IMR-90 (cell line): ENCODE measurements around the gene MTUS2. TPM values are rescaled to one million over a fixed set of nuclear protein-coding genes. Genes with fewer than 3 reads are reported as not detected.

Experiments
- ATAC-seq: fragments of 200-7000 bp; cut with Tn5 transposase; 2 replicates; pipeline ENCODE4 v1.9.1; 2020; ENCODE audit warnings: low read depth, mild to moderate bottlenecking, moderate library complexity
- BruUV-seq: library from RNA; stranded (reverse); fragments of 400-500 nt; replicated peaks from 2 replicates; lab custom pipeline; 2021; lab: Mats Ljungman, UMichigan
- CTCF ChIA-PET: fragments of 300-600 bp; formaldehyde crosslinking; extraction: SDS; loops from one replicate; lab custom pipeline; 2021; ENCODE audit warnings: antibody characterized with exemption; lab: Yijun Ruan, JAX
- POLR2A ChIA-PET: fragments of 300-600 bp; sonication (Branson Sonifier 250); formaldehyde crosslinking; loops from one replicate; lab custom pipeline; 2022; ENCODE audit warnings: antibody characterized with exemption; ENCODE audit not compliant: unreplicated experiment; lab: Charles Lee
- DNase-seq: peaks from one replicate; pipeline ENCODE4 v3.0.0; 2013
- H2AFZ ChIP-seq: replicated peaks from 2 replicates; pipeline ENCODE3; 2013; ENCODE audit warnings: low read length, mild to moderate bottlenecking; ENCODE audit not compliant: poor library complexity
- H2AK5ac ChIP-seq: 2 replicates; pipeline ENCODE4 v1.6.1; 2013; ENCODE audit warnings: low read depth, low read length, inconsistent platforms
- H2AK9ac ChIP-seq: replicated peaks from 2 replicates; pipeline ENCODE3; 2013; ENCODE audit warnings: mild to moderate bottlenecking, low read depth, low read length, moderate library complexity; ENCODE audit not compliant: poor library complexity
- H2BK120ac ChIP-seq: 2 replicates; pipeline ENCODE4 v1.6.1; 2013; ENCODE audit warnings: low read depth, low read length, inconsistent platforms
- H2BK15ac ChIP-seq: 3 replicates; pipeline ENCODE4 v1.6.1; 2013; ENCODE audit warnings: low read depth, low read length, inconsistent platforms
- H2BK20ac ChIP-seq: 2 replicates; pipeline ENCODE4 v1.6.1; 2013; ENCODE audit warnings: low read depth, mild to moderate bottlenecking, inconsistent platforms, low read length, moderate library complexity
- H2BK5ac ChIP-seq: 2 replicates; pipeline ENCODE4 v1.6.1; 2013; ENCODE audit warnings: mild to moderate bottlenecking, low read depth, low read length, inconsistent platforms; ENCODE audit not compliant: poor library complexity, severe bottlenecking
- H3K14ac ChIP-seq: replicated peaks from 2 replicates; pipeline ENCODE4 v1.6.1; 2013; ENCODE audit warnings: low read depth, low read length, inconsistent platforms
- H3K18ac ChIP-seq: 2 replicates; pipeline ENCODE4 v1.6.1; 2013; ENCODE audit warnings: low read depth, low read length, control low read depth
- H3K23ac ChIP-seq: 2 replicates; pipeline ENCODE4 v1.6.1; 2013; ENCODE audit warnings: low read depth, low read length, inconsistent platforms
- H3K27ac ChIP-seq: 2 replicates; pipeline ENCODE4 v1.5.1; 2013; ENCODE audit warnings: mild to moderate bottlenecking, control low read depth, low read length; ENCODE audit not compliant: insufficient read depth
- H3K27me3 ChIP-seq: 2 replicates; pipeline ENCODE4 v1.6.1; 2013; ENCODE audit warnings: low read length; ENCODE audit not compliant: control insufficient read depth, insufficient read depth
- H3K36me3 ChIP-seq: 2 replicates; pipeline ENCODE4 v1.6.1; 2013; ENCODE audit warnings: low read length, mixed read lengths; ENCODE audit not compliant: control insufficient read depth, insufficient read depth
- H3K4ac ChIP-seq: 2 replicates; pipeline ENCODE4 v1.6.1; 2013; ENCODE audit warnings: low read depth, low read length, inconsistent platforms
- H3K4me1 ChIP-seq: 2 replicates; pipeline ENCODE4 v1.6.1; 2013; ENCODE audit warnings: low read length, mixed read lengths; ENCODE audit not compliant: control insufficient read depth, insufficient read depth
- H3K4me2 ChIP-seq: 2 replicates; pipeline ENCODE4 v1.6.1; 2013; ENCODE audit warnings: low read depth, mild to moderate bottlenecking, control low read depth, low read length, moderate library complexity
- H3K4me3 ChIP-seq: 2 replicates; pipeline ENCODE4 v1.5.1; 2013; ENCODE audit warnings: low read depth, mild to moderate bottlenecking, control low read depth, low read length, moderate library complexity; ENCODE audit not compliant: insufficient read depth
- H3K56ac ChIP-seq: 2 replicates; pipeline ENCODE4 v1.6.1; 2013; ENCODE audit warnings: low read length, inconsistent platforms; ENCODE audit not compliant: insufficient read depth; ENCODE audit errors: extremely low read depth
- H3K79me1 ChIP-seq, 2 experiments: 2 replicates each; pipeline ENCODE4 v1.6.1; 2013; ENCODE audit warnings: low read length in 2 of 2, inconsistent platforms in 1 of 2, low read depth in 1 of 2
- H3K9ac ChIP-seq: 2 replicates; pipeline ENCODE4 v1.6.1; 2013; ENCODE audit warnings: low read depth, low read length, control low read depth
- H3K9me1 ChIP-seq: 2 replicates; pipeline ENCODE4 v1.6.1; 2013; ENCODE audit warnings: low read length, inconsistent platforms; ENCODE audit not compliant: insufficient read depth
- H3K9me3 ChIP-seq: 2 replicates; pipeline ENCODE4 v1.6.1; 2013; ENCODE audit warnings: low read length; ENCODE audit not compliant: control insufficient read depth, insufficient read depth
- H4K20me1 ChIP-seq: 2 replicates; pipeline ENCODE4 v1.6.1; 2013; ENCODE audit warnings: low read length, inconsistent platforms; ENCODE audit not compliant: insufficient read depth
- H4K5ac ChIP-seq: 2 replicates; pipeline ENCODE4 v1.6.1; 2013; ENCODE audit warnings: mild to moderate bottlenecking, low read depth, low read length, control low read depth
- H4K8ac ChIP-seq, 2 experiments: 2 replicates each; pipeline ENCODE4 v1.6.1; 2013; ENCODE audit warnings: low read depth in 2 of 2, low read length in 2 of 2, control low read depth in 1 of 2, inconsistent platforms in 1 of 2
- H4K91ac ChIP-seq: 2 replicates; pipeline ENCODE4 v1.6.1; 2013; ENCODE audit warnings: low read depth, low read length, inconsistent platforms; ENCODE audit not compliant: insufficient read depth
- CEBPB ChIP-seq: IDR thresholded peaks from 2 replicates; pipeline ENCODE4 v1.6.1; 2012; ENCODE audit warnings: low read depth, low read length, improper control_type of control experiment
- CHD1 ChIP-seq: IDR thresholded peaks from 2 replicates; pipeline ENCODE4 v1.6.1; 2012; ENCODE audit warnings: low read depth, low read length, improper control_type of control experiment
- CTCF ChIP-seq: conservative IDR thresholded peaks from 2 replicates; pipeline ENCODE4 v1.5.1; 2012; ENCODE audit warnings: mild to moderate bottlenecking, low read depth, low read length, improper control_type of control experiment
- ELK1 ChIP-seq: fragments of 150-350 bp; IDR thresholded peaks from 2 replicates; pipeline ENCODE4 v1.6.1; 2016; ENCODE audit warnings: low read depth, mild to moderate bottlenecking, low read length, moderate library complexity, borderline replicate concordance
- FOS ChIP-seq: fragments of 150-350 bp; IDR thresholded peaks from 2 replicates; pipeline ENCODE4 v1.6.1; 2016; ENCODE audit warnings: low read depth, low read length
- MAFK ChIP-seq: IDR thresholded peaks from 2 replicates; pipeline ENCODE4 v1.6.1; 2012; ENCODE audit warnings: low read depth, low read length, improper control_type of control experiment
- MAZ ChIP-seq: IDR thresholded peaks from 2 replicates; pipeline ENCODE4 v1.6.1; 2012; ENCODE audit warnings: low read depth, mild to moderate bottlenecking, low read length, improper control_type of control experiment, moderate library complexity, borderline replicate concordance
- MXI1 ChIP-seq: IDR thresholded peaks from 2 replicates; pipeline ENCODE4 v1.6.1; 2012; ENCODE audit warnings: low read depth, mild to moderate bottlenecking, low read length, moderate library complexity, borderline replicate concordance
- NFE2L2 ChIP-seq: fragments of 150-350 bp; IDR thresholded peaks from 2 replicates; pipeline ENCODE4 v1.6.1; 2016; ENCODE audit warnings: low read depth, mild to moderate bottlenecking, low read length
- POLR2A ChIP-seq: IDR thresholded peaks from 2 replicates; pipeline ENCODE4 v1.6.1; 2012; ENCODE audit warnings: mild to moderate bottlenecking, low read depth, low read length
- RAD21 ChIP-seq: IDR thresholded peaks from 2 replicates; pipeline ENCODE4 v1.6.1; 2012; ENCODE audit warnings: low read length, improper control_type of control experiment
- RCOR1 ChIP-seq: IDR thresholded peaks from 2 replicates; pipeline ENCODE4 v1.6.1; 2012; ENCODE audit warnings: mild to moderate bottlenecking, low read length, improper control_type of control experiment; ENCODE audit not compliant: insufficient replicate concordance
- RFX5 ChIP-seq: IDR thresholded peaks from 2 replicates; pipeline ENCODE4 v1.8.0; 2012; ENCODE audit warnings: low read depth, mild to moderate bottlenecking, low read length, moderate library complexity
- SMC3 ChIP-seq: fragments of 150-350 bp; IDR thresholded peaks from 2 replicates; pipeline ENCODE4 v1.6.1; 2016; ENCODE audit warnings: low read depth, mild to moderate bottlenecking, antibody characterized with exemption, low read length, moderate library complexity
- USF2 ChIP-seq: fragments of 150-350 bp; IDR thresholded peaks from 2 replicates; pipeline ENCODE4 v1.6.1; 2017; ENCODE audit warnings: mild to moderate bottlenecking, antibody characterized with exemption, low read length, low read depth
- WGBS, 2 experiments: methylation state at CpG; one replicate each; pipeline versions ENCODE4 v1.1.5 to v1.1.7; 2013; ENCODE audit warnings: missing lambda C conversion rate in 2 of 2; ENCODE audit not compliant: insufficient read length in 1 of 2; ENCODE audit errors: extremely low coverage in 2 of 2; 5-methylcytosine and 5-hydroxymethylcytosine counted together
- dilution Hi-C: fragments of 300-500 bp; cut with HindIII; formaldehyde crosslinking; loops from one replicate; pipeline ENCODE4 v1.14.3; 2018; ENCODE audit warnings: low sequenced_read_pairs; ENCODE audit not compliant: unreplicated experiment
- in situ Hi-C: fragments of 300-500 bp; cut with MboI; formaldehyde crosslinking; loops from 3 replicates; pipeline ENCODE4 v1.14.3; 2019; ENCODE audit warnings: low sequenced_read_pairs, inconsistent platforms, mixed read lengths
- intact Hi-C: fragments of 100-400 bp; cut with micrococcal nuclease; formaldehyde crosslinking; loops from 2 replicates; pipeline ENCODE4 v1.10.0; 2022
- polyA plus RNA-seq, 3 experiments: library from polyadenylated mRNA; depleted of rRNA; stranded (reverse); fragments of >200 nt; gene quantifications; 2 replicates each; pipeline ENCODE4 v1.2.3, GENCODE V29; 2012; ENCODE audit warnings: low replicate concordance in 1 of 3
- total RNA-seq: library from RNA; depleted of rRNA; stranded (reverse); fragments of >200 nt; gene quantifications from 2 replicates; pipeline ENCODE4 v1.2.3, GENCODE V29; 2012

The MTUS2 gene
- total and polyA plus RNA-seq, 2 of the 4 experiments (the other 2 are of a cell fraction), result under 0.01 to 0.02 TPM

- DNase-seq (no peak), ATAC-seq (no peak)
- Histone ChIP-seq H3K4me1 (no peaks in the 10 kb centered on the region), H3K79me1 (no peaks in the 10 kb centered on the region), H3K56ac (no peak overlapping the region), H2BK20ac (no peak overlapping the region), H3K36me3 (no peaks in the 10 kb centered on the region), H3K4me2 (no peak overlapping the region), H4K8ac (no peak overlapping the region), H3K18ac (no peak overlapping the region), H3K23ac (no peak overlapping the region), H2BK15ac (no peak overlapping the region), H3K9ac (no peak overlapping the region), H4K5ac (no peak overlapping the region), H3K9me3 (no peaks in the 10 kb centered on the region), H4K20me1 (no peaks in the 10 kb centered on the region), H4K91ac (no peak overlapping the region), H3K27ac (no peak overlapping the region), H2BK120ac (no peak overlapping the region), H2AFZ (no peak overlapping the region), H3K27me3 (peaks cover 16% of the 10 kb centered on the region), H3K9me1 (no peaks in the 10 kb centered on the region), H3K4ac (no peak overlapping the region), H2AK9ac (no peak overlapping the region), H2AK5ac (no peak overlapping the region), H3K4me3 (no peak overlapping the region), H3K14ac (no peak overlapping the region), H2BK5ac (no peak overlapping the region)
- dilution Hi-C loops, result no loop called here
- intact Hi-C loops, result no loop called here
- ChIA-PET POLR2A (no interaction called here), CTCF (interaction anchor here (0.6 to 0.7 kb wide), 2 partner anchors 156 to 157 kb away, joined by 3 to 6 read pairs; no protein-coding TSS in a partner anchor)
- in situ Hi-C loops, result no loop called here
- WGBS, 2 experiments, result 40% methylated on average over 1 of the region's 4 CpGs; no CpG with 5 or more reads in 1 of the 2 experiments
- no TSS peak for BruUV-seq
- TF ChIP-seq RAD21, result no peak
- no peak for TF ChIP-seq CEBPB
- no peak for TF ChIP-seq SMC3
- no peak for TF ChIP-seq ELK1
- no peak for TF ChIP-seq NFE2L2
- TF ChIP-seq MAZ, result no peak
- TF ChIP-seq FOS, result no peak
- no peak for TF ChIP-seq POLR2A
- no peak for TF ChIP-seq RFX5
- TF ChIP-seq CHD1, result no peak
- TF ChIP-seq MXI1, result no peak
- TF ChIP-seq USF2, result no peak
- no peak for TF ChIP-seq CTCF
- TF ChIP-seq MAFK, result no peak
- no peak for TF ChIP-seq RCOR1
These were observed 632.9 kb downstream of the MTUS2 start for GRCh38 chr13:29452773-29453616.
